ENCODE results near the gene SRCAP. TPM values are rescaled to one million over a fixed set of nuclear protein-coding genes. Genes with fewer than 3 reads are reported as not detected.

The SRCAP gene
- total RNA-seq, 1 experiment from 2014 or later, result 60.7 TPM

GRCh38 chr16:30747331-30747730 lies 48.4 kb downstream of the SRCAP start:
- intact Hi-C loops (cut with micrococcal nuclease), result no loop called here
- ChIA-PET POLR2A (interaction anchor here (0.8 to 5.1 kb wide), 25 partner anchors 9 to 821 kb away, joined by 3 to 55 read pairs (median 5); partner anchors contain the start of genes ALDOA, FBRS, KCTD13 and RNF40), CTCF (interaction anchor here (0.5 to 1.4 kb wide), 4 partner anchors 25 to 1075 kb away, joined by 3 to 5 read pairs (median 4); no protein-coding TSS in a partner anchor)
- Mint-ChIP-seq H3K9me3 (ENCODE audit: unreplicated experiment) (no peaks in the 10 kb centered on the region), H3K4me3 (ENCODE audit: unreplicated experiment) (peak overlapping the region; percentile 87), H3K4me1 (ENCODE audit: insufficient read depth, unreplicated experiment) (peaks cover 30% of the 10 kb centered on the region), H3K27ac (ENCODE audit: low read depth, unreplicated experiment) (peak overlapping the region; percentile 86), H3K36me3 (ENCODE audit: insufficient read depth, unreplicated experiment) (peaks cover 75% of the 10 kb centered on the region), H3K27me3 (ENCODE audit: insufficient read depth, unreplicated experiment) (no peaks in the 10 kb centered on the region)
- no TSS peak for BruUV-seq (replicated peaks)
- no peak for TF ChIP-seq CTCF (IDR thresholded peaks at IDR 0.05; ENCODE audit: unreplicated experiment)
- DNase-seq (ENCODE audit: unreplicated experiment), result peak; percentile 36

GRCh38 chr16:30747799-30748633 lies 49.0 kb downstream of the SRCAP start, which contains the start of gene PHKG2:
Gene PHKG2 (plus strand): TSS chr16:30748425. CDS start chr16:30748821, 396 bp downstream.
- Mint-ChIP-seq H3K4me3 (ENCODE audit: unreplicated experiment) (peak within 1 kb of the TSS; percentile 87), H3K27ac (ENCODE audit: low read depth, unreplicated experiment) (peak within 1 kb of the TSS; percentile 86), H3K36me3 (ENCODE audit: insufficient read depth, unreplicated experiment) (peaks cover 74% of the 10 kb centered on the region), H3K4me1 (ENCODE audit: insufficient read depth, unreplicated experiment) (peaks cover 30% of the 10 kb centered on the region), H3K27me3 (ENCODE audit: insufficient read depth, unreplicated experiment) (no peaks in the 10 kb centered on the region), H3K9me3 (ENCODE audit: unreplicated experiment) (no peaks in the 10 kb centered on the region)
- no TSS peak for BruUV-seq (replicated peaks)
- intact Hi-C loops (cut with micrococcal nuclease), result no loop called here
- CTCF ChIA-PET, result interaction anchor here (0.5 to 1.4 kb wide), 5 partner anchors 26 to 1074 kb away, joined by 3 to 5 read pairs (median 4); no protein-coding TSS in a partner anchor
- TF ChIP-seq CTCF (IDR thresholded peaks at IDR 0.05; ENCODE audit: unreplicated experiment), result no peak
- POLR2A ChIA-PET, result interaction anchor here (0.6 to 5.1 kb wide), 35 partner anchors 10 to 822 kb away, joined by 3 to 55 read pairs (median 4); partner anchors contain the start of genes ALDOA, FBRS, KCTD13 and RNF40
- DNase-seq (ENCODE audit: unreplicated experiment), result peak; percentile 99

- CTCF ChIA-PET, result interaction anchor here (1.1 to 1.4 kb wide), 2 partner anchors 26 to 192 kb away, joined by 3 to 5 read pairs; no protein-coding TSS in a partner anchor
- H3K36me3 Mint-ChIP-seq (ENCODE audit: insufficient read depth, unreplicated experiment), result peaks cover 73% of the 10 kb centered on the region
- POLR2A ChIA-PET, result interaction anchor here (0.6 to 5.1 kb wide), 26 partner anchors 10 to 823 kb away, joined by 3 to 55 read pairs (median 6); partner anchors contain the start of genes FBRS, KCTD13, RNF40 and SRCAP
Measured at GRCh38 chr16:30748634-30749445, 49.9 kb downstream of the SRCAP start.

More at GRCh38 chr16:30748634-30749445, 49.9 kb downstream of the SRCAP start:
- H3K27me3 Mint-ChIP-seq (ENCODE audit: insufficient read depth, unreplicated experiment), result no peaks in the 10 kb centered on the region
- peak overlapping the region; percentile 86 for H3K27ac Mint-ChIP-seq (ENCODE audit: low read depth, unreplicated experiment)
- intact Hi-C loops (cut with micrococcal nuclease), result no loop called here
- no peak for TF ChIP-seq CTCF (IDR thresholded peaks at IDR 0.05; ENCODE audit: unreplicated experiment)
- no TSS peak for BruUV-seq (replicated peaks)
- DNase-seq (ENCODE audit: unreplicated experiment), result peak; percentile 35
- H3K4me1 Mint-ChIP-seq (ENCODE audit: insufficient read depth, unreplicated experiment), result peaks cover 30% of the 10 kb centered on the region
- no peaks in the 10 kb centered on the region for H3K9me3 Mint-ChIP-seq (ENCODE audit: unreplicated experiment)
- peak overlapping the region; percentile 87 for H3K4me3 Mint-ChIP-seq (ENCODE audit: unreplicated experiment)
